Tongue (tissue), 2 donors: ENCODE results near the gene SLC25A36. TPM values are rescaled to one million over a fixed set of nuclear protein-coding genes. Genes with fewer than 3 reads are reported as not detected.

ENCODE experiments used
- DNase-seq: peaks from one replicate; pipeline ENCODE4 v3.0.0-alpha.2; 2015
- total RNA-seq: library from RNA; depleted of rRNA; stranded (reverse); fragments of >200 nt; gene quantifications from one replicate; pipeline ENCODE4 v1.2.3, GENCODE V29; 2014

Gene SLC25A36, protein sequence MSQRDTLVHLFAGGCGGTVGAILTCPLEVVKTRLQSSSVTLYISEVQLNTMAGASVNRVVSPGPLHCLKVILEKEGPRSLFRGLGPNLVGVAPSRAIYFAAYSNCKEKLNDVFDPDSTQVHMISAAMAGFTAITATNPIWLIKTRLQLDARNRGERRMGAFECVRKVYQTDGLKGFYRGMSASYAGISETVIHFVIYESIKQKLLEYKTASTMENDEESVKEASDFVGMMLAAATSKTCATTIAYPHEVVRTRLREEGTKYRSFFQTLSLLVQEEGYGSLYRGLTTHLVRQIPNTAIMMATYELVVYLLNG
- 168 TPM for total RNA-seq

DNA sequence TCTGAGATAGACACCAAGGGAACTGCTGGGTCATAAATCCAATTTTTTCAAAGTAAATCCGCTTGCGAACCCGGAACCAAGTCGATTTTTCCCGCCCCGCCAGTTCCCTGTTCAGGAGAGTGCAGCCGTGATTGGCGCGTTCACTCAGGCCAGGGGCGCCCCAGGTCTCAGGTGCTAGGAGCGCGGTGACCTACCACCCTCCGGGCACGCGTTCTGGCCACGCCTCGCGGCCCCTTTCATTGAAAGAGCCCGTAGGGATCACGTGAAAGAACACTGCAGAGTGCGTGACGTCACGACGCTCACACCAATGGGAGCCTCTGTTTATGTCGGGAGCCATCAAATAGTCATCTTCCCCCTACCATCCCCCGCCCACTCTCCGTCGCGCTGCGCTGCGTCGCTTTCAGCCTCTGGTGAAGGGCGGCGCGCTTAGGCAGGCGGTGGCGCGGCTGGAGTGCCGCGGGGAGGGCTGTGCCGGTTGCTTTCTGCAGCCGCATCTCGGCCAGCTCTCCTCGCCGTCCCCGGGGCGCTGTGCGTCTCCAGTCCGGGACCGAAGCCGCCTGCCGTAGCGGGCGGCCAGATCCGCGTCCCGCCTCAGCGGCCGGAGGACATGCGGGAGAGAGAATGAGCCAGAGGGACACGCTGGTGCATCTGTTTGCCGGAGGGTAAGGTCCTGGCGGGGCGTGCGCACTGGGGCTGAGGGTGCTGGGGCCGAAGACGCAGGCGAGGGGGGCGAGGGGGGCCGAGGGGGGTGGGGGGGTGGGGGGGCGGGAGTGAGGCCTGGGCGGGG, at the start of gene SLC25A36:
SLC25A36 (plus strand) TSS at position 403 of the 787 bp plus-strand sequence; CDS start at position 622, 219 bp downstream.
- peak; percentile 99 for DNase-seq

DNA sequence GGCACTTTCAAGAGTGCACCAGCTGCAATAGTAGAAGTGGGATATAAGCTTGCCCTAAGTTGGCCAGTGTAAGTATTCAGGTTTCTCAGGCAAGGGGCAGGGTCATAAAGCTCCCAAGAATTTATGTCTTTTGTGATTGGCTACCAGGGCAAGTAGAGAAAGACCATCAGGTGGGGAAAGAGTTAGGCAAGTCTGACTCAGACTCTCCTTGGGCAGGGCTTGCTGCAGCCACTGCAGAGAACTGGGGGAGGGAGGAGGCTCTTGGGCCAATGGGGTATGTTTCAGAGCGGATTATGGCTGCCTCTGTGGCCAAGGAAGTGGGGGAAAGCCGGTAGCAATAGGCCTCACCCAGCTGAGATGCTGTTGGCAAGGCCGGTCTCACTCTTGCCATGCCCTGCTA, 44.6 kb upstream of the SLC25A36 start:
- peak; percentile 13 for DNase-seq

DNA sequence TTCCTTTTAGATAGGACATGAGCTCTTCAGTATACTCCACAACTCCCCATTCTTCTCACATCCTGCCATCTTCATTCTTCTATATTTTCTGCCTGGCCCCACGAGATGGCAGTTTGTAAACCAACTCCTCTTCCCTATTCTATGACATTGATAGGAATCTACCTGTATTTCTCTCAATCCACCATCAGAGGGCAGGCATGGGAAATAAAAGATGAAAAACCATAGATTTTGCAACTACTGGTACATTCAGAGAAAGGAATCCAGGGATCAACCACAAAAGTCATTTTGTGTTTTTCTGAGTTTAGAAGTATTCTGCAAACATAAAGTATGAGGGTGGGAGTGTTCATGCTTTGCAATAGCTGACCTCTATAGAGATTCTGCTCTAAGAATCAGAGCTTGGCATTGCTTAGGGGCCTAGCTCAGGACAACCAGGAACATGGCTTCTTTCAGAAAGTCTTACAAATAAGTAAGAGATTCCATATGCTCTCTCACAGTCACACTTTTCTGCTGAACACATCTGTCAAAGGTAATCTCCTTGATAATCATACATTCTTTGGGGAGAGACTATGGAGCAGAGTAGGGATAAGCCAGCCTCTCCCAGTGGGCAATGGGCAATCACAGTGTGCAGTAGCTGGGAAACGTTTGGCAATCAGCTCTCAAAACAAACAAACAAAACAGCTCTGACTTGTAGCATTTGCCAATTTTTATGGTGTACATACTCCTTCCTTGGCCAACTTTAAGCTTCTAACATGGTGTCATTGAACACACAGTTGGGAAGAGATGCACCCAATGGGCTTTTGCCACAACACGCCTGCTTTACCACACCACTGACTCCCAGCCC, 43.1 kb upstream of the SLC25A36 start:
- DNase-seq: peak; percentile 78

DNA sequence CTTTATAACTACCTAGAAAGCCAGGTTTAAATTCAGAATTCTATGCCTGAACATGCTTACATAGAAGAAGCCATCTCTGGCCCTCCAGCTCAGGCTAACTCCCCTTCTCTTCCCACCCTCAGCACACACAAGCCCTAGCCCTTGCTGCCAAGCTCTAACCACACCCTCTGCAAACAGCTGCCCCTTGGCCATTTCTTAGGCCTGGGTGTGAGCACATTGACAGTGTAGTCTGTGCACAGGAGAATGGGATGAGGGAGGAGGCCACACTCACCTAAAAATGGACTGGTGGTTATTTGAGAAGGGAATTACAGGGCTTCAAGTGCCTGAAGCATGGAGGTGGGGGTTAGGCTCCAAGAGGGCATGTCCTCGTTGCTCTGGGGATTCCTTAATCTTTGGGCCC, 42.3 kb upstream of the SLC25A36 start:
- DNase-seq: peak; percentile 76

DNA sequence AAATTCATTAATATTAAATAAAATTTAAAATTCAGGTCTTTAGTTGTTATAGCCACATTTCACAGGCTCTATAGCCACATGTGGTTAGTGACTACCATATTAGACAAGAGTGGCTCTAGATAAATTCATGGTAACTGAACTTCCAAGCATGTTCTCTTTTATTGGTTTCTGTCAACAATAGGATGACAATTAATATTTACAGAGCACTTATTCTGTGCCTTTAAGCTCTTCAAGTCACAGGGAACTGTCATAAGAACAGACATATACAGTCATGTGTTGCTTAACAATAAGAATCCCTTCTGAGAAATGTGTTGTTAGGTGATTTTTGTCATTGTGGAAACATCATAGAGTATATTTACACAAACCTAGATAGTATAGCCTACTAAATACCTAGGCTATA, 38.8 kb upstream of the SLC25A36 start:
- no peak for DNase-seq

DNA sequence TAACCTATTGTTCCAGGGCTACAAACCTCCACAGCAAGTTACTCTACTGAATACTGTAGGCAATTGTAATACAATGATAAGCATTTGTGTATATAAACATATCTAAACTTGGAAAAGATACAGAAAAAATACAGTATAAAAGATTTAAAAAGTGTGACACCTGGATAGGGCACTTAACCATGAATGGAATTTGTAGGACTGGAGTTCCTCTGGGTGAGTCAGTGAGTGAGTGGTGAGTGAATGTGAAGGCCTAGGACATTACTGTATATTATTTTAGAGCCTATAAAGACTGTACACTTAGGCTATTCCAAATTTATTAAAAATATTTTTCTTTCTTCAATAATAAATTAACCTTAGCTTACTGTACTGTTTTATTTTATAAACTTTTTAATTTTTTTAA, 38.4 kb upstream of the SLC25A36 start:
- DNase-seq: no peak

DNA sequence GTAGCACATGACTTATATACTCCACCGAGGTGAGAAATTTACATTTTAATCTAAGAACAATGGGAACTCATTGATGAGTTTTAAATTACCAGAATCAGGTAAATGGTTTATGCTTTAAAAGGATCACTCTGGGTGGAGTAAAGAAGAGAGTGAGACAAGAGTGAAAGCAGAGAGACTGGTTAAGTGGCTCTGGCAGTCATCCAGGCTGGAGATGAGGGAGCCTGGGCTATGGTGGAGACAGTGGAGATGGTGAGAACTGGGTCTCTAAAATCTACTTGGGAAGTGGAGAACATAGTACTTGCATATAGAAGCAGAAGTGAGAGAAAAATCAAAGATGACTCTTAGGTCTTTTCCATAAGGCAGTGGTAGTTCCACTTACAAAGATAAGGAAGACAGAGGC, 37.1 kb upstream of the SLC25A36 start:
- no peak for DNase-seq

DNA sequence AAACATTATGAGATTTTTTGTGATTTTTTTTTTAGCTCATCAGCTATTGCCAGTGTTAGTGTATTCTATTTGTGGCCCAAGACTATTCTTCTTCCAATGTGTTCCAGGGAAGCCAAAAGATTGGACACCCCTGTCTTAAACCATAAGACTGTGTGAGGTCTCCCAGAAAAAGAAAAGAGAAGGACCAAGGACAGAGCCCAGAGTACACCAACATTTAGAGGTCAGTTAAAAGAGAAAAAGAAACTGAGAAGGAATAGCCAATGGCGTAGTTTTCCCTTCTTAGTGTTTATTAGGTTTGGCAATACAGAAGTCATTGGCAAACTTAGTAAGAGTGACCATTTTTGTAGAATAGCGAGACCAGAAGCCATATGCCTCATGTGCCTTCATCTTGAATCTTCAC, 36.1 kb upstream of the SLC25A36 start:
- no peak for DNase-seq

DNA sequence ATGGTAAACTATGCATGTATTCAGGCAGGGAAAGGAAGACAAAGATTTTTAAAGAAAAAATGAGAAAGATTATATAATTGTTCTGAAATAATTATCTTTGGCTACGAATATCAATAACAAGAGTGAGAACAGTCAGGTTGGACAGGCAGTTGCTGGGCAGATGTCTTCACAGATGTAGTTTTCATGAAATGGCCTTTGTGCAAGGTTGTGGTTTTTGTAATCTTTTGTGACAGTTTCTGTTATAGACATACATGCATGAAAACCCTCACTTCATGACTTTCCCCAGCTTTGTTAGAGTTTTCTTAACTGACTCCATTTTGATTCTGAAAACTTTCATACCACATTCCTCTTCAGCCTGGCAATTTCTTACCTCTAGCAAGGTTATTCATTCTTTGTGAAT, 34.9 kb upstream of the SLC25A36 start:
- DNase-seq: no peak

DNA sequence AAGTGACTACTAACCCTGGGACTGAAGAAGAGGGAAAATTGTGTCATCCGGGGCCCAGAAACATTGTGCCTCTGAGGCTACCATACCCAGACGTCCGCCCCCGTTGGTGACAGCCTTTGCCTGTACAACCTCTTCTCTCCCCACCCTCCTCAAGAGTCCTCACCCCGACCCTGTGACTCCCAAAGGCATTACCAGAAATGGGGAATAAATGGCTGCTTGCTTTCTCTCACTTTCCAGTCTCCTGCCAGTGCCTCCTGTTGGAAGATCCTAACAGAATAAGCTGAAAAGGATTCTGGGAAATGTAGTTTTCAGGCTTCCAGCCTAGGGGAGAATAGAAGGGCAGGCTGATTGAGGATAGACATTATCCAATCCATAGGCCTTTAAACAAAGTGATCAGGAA, 30.8 kb upstream of the SLC25A36 start:
- peak; percentile 26 for DNase-seq

DNA sequence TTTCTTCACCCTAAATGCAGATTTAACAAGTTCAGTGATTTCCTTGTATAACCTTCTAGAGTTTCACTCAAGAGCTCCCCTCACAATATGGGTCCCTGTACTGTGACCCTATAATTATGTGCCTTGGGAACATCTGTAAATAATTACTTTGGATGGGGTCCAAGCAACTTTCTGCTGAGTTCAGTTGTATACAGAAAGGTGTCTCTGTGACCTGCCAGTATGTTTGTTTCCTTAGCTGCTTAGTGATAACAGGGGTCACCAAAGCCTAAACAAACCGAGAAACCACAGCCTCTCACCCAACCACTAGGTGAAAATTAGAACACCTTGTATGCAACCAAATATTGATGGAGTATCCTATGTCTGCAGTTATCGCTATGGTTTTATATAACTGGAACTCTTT, 29.8 kb upstream of the SLC25A36 start:
- DNase-seq: peak; percentile 26

DNA sequence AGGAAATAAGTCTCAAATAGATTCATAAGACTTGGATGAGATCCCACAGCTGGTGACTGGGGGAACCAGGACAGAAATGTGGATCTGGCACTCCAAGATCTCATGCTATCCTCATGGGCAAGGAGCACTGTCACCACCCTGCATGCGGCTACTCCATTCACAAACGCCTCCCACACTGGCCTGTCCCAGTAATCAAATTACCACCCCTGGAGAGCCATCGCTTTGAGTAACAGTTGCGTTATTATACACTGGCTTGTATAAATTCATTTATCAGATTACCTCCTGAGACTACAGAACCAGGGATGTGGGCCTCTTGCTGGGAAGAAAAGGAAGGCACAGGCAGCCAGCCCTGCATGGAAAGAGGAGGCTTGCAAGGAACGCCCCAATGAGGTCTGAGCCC, 27.9 kb upstream of the SLC25A36 start:
- DNase-seq: no peak

DNA sequence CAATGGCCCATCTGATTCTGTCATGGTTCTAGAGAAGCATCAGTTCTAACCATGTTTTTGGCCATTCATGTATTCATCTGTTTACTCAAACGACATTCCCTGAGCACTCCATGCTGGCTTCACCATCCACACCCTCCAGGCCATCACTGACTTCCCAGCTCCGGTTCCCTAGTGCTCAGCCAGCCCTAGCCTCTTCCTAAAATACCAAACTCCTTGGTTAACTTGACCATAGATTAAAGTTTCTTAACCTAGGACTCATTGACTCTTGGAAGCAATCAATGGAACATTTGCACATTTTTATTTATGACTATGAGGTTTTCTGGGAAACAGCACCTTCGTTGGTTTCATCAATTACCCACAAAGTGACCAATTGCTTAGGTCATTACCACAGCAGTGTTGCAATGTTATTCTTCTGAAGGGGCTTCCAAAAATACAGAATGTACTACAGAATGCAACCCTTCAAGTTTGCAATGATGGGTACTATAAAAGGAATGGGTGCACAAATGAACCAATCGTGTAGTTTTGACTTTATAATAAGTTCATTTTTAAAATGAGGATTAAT, 27.2 kb upstream of the SLC25A36 start:
- no peak for DNase-seq

DNA sequence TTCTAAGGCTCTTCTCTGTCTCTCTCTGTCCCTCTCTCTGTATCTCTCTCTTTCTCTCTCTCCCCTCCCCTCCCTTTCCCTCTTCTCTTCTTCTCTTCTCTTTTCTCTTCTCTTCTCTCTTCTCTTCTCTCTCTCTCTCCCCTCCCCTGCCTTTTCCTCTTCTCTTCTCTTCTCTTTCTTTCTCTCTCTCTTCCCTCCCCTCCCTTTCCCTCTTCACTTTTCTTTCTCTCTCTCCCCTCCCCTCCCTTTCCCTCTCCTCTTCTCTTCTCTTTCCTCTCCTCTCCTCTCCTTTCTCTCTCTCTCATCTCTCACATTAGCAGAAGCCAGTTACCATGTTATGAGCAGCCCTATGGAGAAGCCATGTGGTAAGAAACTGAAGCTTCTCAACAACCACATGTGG, 25.0 kb upstream of the SLC25A36 start:
- DNase-seq: no peak

DNA sequence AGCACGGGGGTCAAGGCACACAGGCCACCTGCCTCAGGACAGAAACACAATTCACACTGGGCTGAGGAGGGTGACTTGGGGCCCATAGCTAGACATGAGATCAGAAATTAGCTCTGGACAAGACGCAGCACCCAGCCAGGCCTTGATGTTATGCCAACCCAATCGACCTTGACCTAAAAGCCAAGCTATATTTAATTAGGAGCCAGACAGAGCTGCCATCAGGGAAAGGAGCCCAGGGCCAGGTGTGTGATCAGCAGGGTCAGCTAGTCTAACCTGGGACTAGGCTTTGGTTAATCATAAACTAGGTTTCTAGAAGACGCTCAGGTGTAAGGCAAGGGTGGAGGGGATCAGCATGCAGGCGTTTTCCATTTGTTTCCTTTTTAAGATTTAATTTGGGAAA, 23.9 kb upstream of the SLC25A36 start:
- no peak for DNase-seq

DNA sequence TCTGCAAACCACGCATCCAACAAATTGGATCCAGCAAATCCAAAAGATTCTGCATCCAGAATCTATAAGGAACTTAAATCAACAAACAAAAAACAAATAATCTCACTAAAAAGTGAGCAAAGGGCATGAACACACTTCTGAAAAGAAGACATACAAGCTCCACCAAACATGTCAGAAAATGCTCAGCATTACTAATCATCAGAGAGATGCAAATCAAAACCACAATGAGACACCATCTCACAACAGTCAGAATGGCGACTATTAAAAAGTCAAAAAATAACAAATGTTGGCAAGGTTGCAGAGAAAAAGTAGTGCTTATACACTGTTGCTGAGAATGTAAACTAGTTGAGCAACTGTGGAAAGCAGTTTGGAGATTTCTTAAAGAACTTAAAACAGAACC, 21.6 kb upstream of the SLC25A36 start:
- no peak for DNase-seq

DNA sequence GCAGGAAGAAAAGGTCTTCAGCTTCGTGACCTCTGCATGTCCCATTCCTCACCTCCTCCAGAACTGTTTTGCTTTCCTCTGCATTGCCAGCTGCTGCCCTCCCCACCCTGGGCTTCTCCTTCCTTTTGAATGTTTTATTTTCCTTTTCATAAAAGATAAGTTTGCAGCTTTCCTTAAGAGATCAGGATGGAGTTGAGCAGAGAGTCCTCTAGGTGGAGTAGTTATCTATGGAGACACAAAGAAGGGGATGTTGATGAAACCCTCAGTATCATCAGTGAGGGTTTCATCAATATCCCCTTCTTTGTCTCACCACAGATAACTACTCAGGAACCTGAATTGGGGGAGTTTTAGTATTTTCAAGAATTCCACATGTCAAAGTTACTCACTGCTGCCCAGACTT, 19.0 kb upstream of the SLC25A36 start:
- no peak for DNase-seq

DNA sequence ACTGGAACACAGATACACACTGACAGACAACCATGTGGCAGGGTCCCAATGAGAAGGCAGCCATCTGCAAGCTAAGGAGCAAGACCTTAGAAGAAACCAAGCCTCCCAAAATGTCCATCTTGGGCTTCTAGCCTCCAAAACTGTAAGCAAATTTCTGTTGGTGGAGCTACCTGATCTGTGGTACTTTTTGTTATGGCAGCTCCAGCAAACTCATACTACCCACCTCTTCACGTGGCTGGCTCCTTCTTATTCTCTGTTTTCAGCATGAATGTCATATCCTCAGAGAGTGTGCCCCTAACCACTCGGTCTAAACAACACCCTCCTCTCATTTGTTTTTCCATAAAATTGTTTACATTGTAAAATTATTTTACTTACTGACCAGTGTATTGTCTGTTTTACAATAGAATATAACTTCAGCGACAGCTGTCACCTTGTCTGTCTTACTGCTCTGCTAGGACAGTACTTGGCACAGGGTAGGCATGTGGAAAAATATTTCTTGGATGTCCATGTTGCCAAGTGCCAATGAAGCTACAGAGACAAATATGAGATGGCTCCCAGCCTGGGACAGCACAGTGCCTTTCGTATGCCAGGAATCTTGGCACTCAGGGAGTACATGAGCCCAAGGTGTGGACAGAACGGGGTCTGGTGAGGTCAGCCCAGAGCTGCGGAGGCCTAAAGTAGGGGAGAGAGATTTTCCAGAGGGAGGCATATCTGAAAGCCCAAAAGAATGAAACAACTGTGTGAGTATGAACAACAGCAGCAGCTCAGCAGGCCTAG, 17.4 kb upstream of the SLC25A36 start:
- DNase-seq: peak; percentile 33

DNA sequence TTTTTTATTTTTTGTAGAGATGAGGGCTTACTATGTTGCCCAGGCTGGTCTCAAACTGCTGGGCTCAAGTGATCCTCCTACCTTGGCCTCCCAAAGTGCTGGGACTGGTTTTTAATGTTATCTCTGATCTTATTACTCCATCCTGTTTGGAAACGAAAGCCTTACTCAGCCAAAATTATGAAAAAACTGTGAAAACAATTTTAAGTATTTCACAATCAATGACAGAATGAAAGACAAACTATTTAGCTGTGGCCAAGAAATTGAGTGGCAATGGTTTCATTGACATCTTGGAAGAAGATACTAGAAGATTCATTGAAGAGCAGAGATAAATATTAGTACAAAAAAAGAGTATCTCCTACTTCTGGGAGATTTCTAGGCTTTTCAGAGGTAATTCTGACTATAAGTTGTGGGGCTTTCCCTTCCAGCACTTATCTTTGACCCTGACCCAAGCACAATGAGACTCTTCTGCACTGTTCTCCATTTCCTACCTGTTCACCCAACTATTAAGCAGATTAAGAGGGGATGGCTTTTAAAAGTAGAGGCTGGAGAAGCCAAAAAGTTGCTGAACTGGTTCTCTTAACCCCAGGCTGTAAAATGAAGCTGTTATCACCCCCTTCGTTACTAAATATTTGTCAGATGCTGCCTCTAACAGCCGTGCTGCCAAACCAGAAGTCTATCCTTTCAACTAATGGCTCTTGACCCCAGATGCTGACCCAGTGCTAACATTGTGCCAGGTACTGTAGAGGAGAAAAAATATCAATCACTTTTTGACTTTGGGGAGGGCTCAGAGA, 14.2 kb upstream of the SLC25A36 start:
- no peak for DNase-seq

DNA sequence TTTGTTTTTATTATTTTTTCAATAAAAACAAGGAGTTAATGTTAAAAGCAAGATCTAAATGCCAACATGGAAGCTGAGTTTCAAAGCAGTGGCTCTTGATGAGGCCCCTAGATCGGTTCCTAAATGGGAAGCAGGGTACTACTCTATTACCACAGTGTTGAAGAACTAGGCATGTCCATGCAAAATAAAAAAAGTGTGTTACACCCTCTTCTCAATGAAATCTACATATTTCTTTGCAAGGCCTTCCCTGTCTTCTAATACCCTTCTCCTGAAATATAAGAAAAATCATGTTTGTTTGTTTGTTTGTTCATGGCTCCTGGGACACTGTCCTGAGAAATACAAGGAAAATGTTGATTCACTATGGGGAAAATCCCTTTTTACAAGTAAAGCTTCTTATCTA, 12.2 kb upstream of the SLC25A36 start:
- no peak for DNase-seq

DNA sequence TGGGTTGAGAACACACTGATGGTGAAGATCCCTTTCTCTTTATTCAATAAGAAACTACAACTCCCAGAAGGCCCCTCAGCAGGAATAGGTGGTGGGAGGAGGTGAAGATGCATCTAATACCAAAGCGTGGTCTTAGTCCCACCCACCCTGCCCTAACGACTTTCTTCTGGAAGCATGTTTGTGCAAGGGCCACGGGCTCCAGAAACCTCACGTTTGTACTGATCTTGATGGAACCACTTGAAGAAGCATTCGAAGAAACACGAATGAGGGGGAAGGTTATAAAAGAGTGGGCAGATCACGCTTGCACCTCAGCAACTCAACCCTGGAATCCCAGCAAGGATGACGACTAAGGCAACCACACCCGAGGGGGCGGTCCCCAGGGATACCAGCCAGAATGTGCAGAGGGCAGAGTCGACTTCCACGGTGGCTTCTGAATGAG, 10.6 kb upstream of the SLC25A36 start:
- no peak for DNase-seq
